Activated effector memory CD4-positive, alpha-beta T cell treated with anti-CD3 and anti-CD28 coated beads, Interleukin-2, amount 50 U/mL, for 16 hours (primary cell): ENCODE results near the gene C3orf33.

Source experiments
- DNase-seq: peaks from one replicate; pipeline ENCODE4 v3.0.0-alpha.2; 2020

C3orf33 gene

GRCh38 chr3:155741101-155741500 lies 65.0 kb downstream of the C3orf33 start:
- no peak for DNase-seq

GRCh38 chr3:155739154-155739553 lies 66.9 kb downstream of the C3orf33 start:
- DNase-seq = no peak

GRCh38 chr3:155738580-155739076 lies 67.5 kb downstream of the C3orf33 start:
- DNase-seq = no peak

GRCh38 chr3:155737844-155738460 lies 68.1 kb downstream of the C3orf33 start:
- no peak for DNase-seq

DNA sequence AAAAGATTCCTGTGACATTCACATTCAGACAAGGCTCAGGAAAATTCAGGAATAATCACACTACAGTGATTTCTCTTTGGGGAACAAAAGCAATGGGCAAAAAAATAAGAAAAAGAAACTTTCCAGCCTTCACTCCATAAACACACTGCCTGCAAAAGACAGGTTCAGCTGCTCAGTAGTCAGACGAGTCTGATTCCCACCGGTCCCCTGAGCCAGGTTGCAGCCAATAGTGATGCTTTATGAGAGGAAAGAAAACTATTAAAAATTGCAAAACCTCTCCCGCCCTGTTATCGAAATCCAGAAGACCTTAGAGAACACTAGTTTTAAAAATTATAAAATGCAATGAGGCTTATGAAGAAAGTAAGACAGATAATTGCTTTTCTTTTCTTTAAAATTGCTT lies 69.7 kb downstream of the C3orf33 start:
- DNase-seq = no peak

- no peak for DNase-seq
Observed at GRCh38 chr3:155730843-155731242, 75.2 kb downstream of the C3orf33 start.

DNA sequence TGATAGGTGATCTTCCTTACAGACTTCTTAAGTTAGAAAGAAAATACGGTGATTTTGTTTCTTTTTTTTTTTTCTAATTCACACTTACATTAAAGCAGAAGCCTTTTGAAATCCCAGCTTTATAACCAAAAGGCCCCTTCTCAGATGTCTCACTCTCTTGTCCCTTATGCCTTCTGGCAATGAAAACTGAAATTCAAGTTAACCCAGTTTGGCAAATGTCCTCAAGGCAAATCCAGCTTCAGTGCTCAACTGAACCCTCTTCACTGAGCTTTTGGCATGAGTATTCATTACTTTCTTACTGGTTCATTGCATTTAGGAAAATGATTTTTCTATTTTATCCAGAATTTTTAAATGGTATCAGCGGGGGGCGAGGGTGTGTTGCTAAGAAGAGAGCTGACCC lies 78.2 kb downstream of the C3orf33 start:
- no peak for DNase-seq

- DNase-seq = no peak
Observed at GRCh38 chr3:155714295-155714718, 91.8 kb downstream of the C3orf33 start.
